Frontal cortex (tissue), 4 donors: ENCODE measurements around the gene CYTH1. TPM values are rescaled to one million over a fixed set of nuclear protein-coding genes. Genes with fewer than 3 reads are reported as not detected.

Experiments
- DNase-seq, 2 donors: peaks; one replicate each; pipeline ENCODE4 v3.0.0; 2012; ENCODE audit warnings: low spot score in 2 of 2
- FAIRE-seq: peaks from 2 replicates; lab custom pipeline; 2012; peaks lifted over from hg19 to GRCh38; lab: Jason Lieb, UNC
- total RNA-seq: library from RNA; depleted of rRNA; stranded (reverse); fragments of >200 nt; gene quantifications from one replicate; pipeline ENCODE4 v1.2.3, GENCODE V29; 2014
- donor health status: control.
- donor health status: control.
- donor health status: control.

Gene CYTH1
- total RNA-seq, 1 donor from 2014 or later, result 53.4 TPM

DNA sequence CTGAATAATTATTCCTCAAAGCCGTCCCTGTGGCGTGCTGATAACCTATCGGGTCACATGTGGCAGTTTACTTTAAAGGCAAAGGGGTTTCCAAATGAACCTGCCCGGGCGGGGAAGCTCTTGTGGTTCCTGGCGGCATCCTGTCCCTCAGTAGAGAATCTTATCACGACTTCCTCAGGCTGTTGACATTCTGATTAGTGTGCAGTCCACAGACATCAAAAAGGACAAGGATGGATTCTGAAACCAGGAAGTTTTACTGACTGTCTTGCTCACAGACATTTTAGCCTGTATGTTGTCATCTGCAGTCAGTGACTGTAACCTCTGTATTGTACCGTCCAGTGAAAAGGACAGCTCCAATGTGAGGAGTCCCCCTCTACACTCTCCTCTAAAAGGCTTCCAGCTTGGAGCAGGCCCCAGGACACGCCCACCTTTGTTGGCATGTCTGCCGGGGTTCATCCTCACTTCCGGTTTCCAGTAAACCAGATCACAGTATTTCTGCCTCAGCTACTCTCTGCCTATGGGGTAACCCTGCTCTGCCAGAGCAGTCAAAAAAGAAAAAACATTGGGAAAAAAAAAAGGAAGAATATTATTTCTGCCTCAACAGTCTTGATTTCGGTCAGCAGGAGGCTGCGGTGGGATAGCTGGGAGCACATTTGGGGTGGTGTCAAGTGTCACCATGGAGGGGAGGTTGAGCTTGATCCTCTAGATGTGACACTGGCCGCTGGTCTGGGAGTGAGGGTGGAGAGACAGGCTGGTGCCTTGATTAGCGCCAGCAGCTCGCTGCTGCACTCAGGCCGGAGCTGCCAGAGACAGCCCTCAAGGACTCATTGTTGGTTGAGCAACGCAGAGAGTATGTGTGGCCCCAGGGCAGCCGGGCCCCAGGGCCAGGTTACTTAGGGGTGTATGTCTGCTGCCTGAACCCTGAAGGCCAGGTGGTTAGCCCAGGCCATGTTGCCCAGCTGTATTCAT, 115.8 kb downstream of the CYTH1 start:
- no peak for FAIRE-seq
- no peak for DNase-seq

DNA sequence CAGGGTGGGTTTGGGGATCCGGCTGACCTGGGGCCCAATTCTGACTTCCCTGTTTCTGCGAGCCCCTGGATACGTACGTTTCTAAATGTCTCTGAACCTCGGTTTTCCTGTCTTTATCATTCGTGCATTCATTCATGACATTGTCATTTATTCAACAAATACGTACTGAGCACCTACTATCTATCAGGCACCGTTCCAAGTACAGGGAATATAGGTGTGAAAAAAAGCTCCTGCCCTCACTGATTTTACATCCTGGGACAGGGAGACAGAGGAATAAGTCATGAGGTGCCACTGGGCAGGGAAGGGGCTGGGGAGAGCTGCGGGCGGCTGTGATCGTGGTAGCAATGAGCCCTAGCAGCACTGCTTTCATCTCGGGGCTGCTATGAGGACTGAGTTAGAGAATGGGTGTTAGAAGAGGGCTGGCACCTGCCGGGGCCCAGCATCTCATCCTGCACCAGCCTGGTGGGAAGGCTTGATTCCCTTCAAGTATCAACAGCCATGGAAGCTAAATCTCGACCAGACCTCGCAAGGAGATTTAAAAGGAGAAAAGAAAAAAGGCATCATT, 116.6 kb downstream of the CYTH1 start:
- FAIRE-seq, result no peak
- no peak for DNase-seq

DNA sequence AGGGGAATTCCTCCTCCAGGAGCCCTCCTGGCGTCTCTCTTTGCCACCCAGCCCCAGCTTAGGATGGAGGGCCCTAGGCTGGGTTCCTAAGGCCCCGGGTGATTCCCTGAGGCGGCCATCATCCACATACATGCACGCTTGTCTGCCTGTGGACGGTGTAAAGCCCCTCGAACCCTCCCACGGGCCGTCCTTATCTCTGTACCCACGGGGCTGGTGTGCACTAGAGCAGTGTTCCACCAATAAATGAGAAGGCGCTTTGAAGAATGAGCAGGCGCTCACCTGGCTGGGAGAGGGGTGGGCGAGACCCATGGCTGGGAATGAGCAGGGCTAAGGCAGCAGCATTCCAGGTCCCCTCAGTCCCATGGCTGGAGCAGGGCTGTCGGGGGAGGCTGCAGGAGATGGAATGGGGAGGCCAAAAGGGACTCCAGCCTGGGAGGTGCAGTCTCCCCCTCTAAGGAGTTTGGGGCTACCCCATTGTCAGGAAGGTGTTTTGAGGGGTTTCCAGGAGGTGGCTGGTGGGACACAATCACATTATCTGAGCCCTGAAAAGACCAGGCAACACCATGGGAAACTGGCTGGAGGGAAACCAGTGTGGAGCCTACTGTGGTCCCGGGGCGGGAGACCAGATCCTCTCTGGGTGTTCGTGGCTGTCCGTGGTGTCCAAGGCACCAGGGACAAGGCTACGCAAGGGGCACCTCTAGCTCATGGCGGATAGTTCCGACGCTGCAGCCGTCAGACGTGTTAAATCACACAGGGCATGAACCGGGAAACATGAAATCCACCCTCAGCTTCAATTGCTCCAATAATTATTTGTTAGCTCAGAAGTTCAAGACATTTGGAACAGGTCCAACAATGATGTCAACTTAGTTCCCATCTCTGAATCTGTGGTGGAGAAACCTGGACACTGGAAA, 117.3 kb downstream of the CYTH1 start:
- FAIRE-seq, result no peak
- DNase-seq, result no peak

DNA sequence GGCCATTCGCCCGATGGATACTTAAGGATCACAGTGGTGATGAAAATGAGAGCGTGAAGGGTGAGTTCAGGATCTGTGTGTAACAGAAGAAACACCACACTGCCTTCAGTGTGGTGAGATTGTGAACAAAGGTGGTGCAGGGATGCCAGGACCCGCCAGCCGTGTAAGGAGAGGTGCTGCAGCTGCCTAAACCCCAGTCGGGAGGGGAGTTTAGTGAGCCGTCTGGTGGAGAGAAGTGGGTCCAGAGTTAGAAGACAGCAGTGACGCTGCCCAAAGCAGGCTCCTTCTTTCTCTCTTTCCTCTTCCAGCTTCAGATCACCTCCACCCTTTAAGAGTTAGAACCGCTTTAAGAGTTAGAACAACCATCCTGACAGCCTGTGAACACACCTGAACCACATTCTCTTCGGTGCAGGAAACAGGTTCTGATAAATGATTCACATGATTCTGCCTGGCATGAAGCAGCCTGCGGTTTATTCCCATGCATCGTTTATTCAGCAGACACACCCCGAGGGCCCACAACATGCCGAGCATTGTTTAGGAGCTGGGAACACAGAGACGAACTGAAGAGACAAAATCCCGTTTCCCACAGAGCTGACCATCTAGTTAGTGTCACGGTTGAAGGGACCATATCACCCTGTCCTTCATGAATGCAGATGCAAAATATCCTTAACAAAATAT, 120.8 kb downstream of the CYTH1 start:
- FAIRE-seq (no peak), DNase-seq (no peak)

DNA sequence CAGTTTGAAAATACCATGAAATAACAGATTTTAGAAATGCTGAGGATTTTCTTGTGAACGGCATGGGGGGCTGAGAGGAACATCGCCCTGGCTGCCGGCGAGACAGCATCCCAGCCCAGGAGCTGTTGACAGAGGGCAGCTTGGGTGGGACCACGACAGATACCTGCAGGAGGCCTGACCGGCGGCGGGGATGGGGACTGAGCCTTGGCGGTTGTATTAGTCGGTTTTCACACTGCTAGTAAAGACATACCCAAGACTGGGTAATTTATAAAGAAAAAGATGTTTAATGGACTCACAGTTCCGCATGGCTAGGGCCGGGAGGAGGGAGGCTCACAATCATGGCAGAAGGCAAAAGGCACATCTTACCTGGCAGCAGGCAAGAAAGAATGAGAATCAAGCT, 122.5 kb downstream of the CYTH1 start:
- no peak for FAIRE-seq
- DNase-seq, result no peak

DNA sequence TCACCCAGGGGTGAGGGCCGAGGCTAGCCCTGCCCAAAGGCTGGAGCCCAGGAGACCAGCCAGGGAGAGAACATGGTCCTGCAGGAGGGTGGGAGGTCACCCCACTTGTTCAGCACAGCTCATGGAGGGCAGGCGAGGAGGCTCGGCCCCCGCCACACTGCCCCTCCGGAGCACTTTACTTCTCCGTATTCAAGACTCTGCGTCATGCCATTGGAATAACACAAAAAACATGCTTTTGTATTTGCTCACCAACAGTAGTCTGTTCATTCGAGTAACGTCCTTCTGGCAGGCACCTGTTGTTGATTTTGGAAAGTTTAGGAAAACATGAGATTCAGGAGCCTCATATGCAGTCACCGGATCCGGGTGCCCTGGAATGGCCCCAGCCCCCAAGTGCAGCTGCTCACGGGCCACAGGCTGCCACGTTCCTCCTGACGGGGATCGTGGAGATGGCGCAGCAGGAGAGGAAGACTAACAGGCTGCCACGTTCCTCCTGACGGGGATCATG, 123.7 kb downstream of the CYTH1 start:
- DNase-seq (no peak), FAIRE-seq (no peak)

DNA sequence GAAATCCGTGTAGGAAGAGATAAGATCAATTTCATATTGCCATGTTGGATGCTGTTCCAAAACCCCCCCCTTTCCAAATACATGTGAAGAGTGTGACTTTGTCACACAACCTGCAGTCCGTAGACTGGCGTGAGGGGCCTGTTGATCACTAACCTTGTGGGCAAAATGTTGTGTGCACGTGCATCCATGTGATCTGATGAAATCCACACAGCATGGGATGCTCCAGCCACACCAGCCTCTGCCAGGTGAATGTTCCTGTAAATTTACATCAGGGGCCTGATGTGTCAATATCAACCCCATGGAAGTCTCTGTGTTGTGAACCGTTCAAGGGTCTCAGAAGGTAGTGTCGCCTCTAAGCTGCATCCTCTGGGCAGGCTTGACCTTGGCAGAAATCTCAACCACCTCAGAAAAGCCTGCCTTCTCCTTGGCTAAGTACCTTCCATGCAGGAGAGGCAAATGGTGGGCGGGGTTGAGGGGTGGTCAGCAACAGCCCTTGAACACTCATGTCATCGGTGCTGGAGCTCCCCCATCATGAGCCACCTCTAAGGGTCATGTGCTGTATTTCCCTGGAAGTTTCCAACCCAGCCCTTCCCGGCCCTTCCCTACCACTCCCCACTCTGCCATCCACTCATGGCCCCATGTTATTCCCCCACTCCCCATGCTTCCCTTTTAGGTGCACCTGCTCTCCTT, 126.7 kb downstream of the CYTH1 start:
- FAIRE-seq (no peak), DNase-seq (no peak)

DNA sequence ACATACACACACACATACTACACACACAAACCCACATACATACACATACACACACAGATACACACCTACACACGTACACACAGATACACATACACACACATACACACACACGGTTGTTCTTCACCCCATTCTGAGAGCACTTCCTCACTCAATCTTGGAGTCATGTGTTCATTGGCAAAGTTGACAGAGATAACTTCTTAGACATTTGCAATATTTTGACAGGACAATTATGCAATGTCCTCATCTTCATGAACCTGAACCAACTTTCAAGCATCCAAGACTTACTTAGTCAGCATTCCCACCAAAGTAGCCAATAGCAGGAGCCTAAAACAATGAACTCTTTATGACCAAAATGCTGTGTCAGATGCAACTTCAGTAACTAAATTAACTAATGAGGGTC, 127.7 kb downstream of the CYTH1 start:
- DNase-seq (no peak), FAIRE-seq (no peak)

DNA sequence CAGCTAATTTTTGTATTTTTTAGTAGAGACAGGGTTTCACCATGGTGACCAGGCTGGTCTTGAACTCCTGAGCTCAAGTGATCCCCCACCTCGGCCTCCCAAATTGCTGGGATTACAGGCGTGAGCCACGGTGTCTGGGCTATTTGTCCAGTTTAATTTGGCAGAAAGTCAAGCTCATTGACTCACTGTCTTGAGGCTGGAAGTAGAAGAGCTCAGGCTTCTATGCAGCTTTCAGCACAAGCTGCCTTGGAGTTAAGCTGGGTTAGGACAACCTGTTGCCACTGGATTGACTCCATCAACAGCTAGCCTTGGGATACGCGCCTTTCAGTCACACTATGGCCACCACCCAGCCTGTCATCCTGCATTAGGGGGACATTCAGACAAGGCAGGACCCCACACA, 128.7 kb downstream of the CYTH1 start:
- FAIRE-seq (no peak), DNase-seq (no peak)

DNA sequence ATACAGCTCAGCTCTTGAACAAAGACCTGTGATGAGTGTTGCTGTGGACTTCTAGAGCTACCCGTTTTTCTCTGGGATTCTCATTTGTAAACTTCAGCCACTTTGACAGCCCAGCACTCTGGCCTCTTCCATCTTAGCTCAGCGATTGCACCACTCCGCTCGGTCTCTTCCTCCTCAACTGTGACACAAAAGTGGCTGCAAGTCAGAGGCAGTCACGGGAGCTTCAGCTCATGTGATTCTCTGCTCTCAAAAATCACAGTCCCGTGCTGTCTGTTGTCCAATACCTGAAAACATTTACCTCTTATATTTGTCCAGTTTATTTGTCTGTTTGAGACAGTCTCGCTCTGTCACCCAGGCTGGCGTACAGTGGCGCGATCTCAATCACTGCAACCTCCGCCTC, 129.2 kb downstream of the CYTH1 start:
- no peak for FAIRE-seq
- DNase-seq, result no peak

DNA sequence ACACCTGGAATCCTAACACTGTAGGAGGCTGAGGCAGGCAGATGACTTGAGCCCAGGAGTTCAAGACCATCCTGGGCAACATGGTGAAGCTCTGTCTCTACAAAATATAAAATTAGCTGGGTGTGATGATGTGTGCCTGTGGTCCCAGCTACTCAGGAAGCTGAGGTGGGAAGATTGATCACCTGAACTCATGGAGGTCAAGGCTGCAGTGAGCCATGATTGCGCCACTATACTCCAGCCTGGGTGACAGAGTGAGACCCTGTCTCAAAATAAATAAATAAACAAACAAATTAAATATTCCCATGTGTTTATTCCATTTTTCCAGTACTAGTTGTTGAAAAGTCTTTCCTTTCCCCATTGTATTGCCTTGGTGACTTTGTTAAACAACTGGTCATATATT, 130.0 kb downstream of the CYTH1 start:
- DNase-seq (no peak), FAIRE-seq (no peak)

DNA sequence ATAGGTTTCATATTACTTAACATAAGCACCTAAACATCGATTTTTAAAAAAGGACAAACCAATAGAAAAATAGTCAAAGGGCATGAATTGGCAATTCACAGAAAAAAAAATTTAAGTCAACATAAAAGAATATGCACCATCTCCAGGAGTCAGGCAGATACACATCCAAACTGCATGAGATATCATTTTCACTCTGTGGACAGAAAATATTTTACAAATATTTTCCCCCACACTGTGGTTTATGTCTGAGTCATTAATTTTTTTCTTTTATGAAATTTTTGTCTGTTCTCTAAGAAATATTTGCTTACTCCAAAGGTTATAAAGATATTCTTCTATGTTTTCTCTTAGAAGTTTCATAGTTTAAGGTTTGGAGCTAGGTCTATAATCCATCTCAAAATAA, 130.5 kb downstream of the CYTH1 start:
- DNase-seq (no peak), FAIRE-seq (no peak)

DNA sequence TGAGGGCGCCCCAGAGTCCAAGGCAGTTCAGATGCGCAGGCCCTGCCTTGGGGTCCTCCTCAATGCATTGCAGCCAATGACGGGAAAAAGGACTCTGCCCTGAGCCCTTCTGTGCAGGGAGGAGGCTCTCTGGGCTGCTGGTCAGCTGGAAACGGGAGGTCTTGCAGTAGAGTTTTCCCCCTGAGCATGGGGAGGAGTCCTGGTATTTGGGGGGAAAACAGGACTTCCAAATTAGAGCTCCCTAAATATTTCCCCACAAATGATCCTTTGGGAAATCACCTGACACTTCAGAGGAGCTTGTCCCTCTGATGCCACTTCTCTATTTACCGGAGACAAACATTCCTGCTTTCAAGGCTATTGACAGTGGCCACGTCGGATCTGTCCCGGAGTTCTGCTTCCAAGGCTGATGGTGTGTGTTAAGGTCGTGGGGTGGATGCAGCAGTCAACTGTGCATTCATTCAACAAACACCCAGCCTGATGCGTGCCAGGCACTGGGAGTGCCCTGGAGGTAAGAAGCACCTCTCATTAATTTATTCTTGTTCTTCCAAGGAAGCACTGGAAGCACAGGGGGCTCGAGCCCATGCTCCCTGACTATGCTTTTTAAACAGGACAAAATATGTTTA, 131.9 kb downstream of the CYTH1 start:
- DNase-seq (no peak), FAIRE-seq (no peak)

DNA sequence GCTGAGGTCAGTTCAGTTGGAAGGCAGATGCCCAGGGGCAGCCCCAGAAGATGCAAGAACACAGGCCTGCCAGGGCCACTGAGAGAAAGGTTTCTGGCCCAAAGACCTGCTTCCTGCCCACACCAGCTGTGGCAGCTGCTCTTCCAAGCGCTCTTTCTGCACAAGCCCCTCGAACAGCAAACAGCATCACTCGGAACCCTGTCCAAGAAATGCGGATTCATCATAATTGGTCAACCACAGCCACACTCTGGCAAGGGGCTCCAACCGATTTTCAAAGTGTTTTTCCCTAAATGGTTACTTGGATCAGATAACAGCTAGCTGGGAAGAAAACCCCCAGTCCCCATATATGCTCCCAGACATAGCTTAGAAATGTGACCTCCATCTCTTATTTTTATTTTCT, 133.8 kb downstream of the CYTH1 start:
- DNase-seq (no peak), FAIRE-seq (no peak)

DNA sequence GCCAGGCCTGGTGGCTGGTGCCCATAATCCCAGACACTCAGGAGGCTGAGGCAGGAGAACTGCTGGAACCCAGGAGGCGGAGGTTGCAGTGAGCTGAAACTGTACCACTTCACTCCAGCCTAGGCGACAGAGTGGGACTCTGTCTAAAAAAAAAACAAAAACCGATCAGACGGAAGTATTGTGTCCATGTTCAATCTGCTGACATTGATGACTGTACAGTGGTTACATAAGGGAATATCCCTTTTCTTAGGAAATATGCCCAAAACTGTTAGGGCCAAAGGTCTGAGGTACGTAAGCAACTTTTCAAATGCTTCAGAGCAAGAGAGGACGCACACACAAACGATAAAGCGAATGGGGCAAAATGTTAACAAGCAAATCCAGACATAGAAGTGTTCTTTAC, 135.0 kb downstream of the CYTH1 start:
- no peak for FAIRE-seq
- no peak for DNase-seq

DNA sequence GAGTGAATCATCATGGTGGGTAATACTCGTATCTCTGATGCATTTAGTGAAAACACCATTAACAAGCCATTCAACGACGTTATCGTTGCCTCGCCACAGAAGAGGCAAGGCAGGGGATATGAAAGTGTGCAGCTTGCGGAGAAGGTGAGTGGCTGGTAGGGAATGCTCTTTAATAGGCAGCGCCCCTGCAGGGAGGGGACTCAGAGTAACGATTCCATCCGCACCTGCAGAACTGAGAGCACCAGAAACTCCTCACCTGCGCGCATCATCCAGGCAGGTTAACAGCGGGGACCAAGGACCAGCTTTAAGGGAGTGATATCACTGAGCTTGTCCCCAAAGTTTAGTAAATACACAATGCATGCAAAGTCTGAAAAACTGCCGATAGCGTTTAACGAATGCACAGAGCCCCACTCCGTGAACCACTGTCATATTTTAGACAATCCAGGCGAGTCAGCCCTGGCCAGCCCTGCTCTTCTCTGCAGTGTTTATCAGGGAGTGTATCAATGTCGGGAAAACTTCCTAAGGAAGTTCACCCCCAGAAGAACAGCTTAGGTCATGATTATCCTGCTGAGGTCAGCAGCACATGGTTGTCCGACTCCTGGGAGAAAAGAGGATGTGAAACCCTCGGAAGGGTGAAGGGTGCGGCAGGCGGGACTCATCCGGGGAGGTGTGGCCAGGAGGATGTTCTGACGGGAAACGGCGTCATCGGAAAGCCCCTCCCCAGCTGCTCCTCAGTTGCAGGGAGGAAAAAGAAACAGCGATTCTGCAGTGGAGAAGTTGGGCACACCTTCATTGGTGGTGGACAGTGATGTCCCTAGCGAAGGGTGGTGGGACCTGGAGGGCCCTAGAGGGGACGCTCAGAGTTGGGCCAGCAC, 136.4 kb downstream of the CYTH1 start:
- FAIRE-seq (no peak), DNase-seq (peak; percentile 30 to 55)

DNA sequence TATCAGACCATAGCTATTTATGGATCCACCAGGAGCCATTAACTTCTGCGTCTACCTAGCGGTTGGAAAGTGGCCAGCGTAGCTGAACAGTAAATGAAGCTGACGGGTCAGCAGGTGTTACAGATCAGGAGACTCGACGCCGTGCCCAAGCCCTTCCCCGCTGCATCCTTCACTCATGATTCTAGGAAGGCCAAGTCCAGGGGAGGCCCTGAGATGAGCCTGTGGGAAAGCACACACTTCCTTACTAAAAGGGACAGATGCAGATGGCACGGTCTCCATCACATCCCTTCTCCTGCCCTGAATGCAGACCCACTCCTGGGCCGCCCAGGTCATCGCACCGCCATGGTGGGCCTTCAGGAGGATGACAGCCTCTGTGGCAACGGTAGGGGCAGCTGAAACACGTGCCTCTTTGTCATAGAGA, 137.1 kb downstream of the CYTH1 start:
- FAIRE-seq, result no peak
- DNase-seq, result no peak

DNA sequence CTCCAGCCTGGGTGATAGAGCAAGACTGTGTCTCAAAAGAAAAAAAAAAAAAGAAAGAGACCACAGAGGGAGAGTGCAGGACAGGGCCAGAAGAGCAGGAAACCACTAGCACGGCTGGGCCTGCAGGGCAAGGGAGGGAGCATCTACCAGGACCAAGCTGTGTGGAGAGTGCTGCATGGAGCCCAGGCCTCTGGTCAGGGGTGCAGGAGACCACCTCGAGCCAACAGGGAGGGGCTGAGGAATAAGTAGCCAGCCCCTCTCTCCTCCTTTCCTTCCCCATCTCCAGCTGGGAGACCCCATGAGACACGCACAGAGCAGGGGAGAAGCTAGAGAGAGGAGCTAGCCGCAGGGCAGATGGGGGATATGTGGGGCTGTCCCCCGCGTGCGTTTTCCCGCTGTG, 137.8 kb downstream of the CYTH1 start:
- DNase-seq (no peak), FAIRE-seq (no peak)
